K562 (cell line): Measurements from ENCODE around the gene RBFOX2. TPM values are rescaled to one million over a fixed set of nuclear protein-coding genes. Genes with fewer than 3 reads are reported as not detected.

Source experiments
- ATAC-seq: fragments of 200-7000 bp; cut with Tn5 transposase; 3 replicates; pipeline ENCODE4 v1.9.1; 2020; ENCODE audit warnings: moderate library complexity
- BruUV-seq: library from RNA; stranded (reverse); fragments of 400-500 nt; replicated peaks from 2 replicates; lab custom pipeline; 2021; lab: Mats Ljungman, UMichigan
- CTCF ChIA-PET: fragments of 300-600 bp; formaldehyde crosslinking; extraction: SDS; loops from one replicate; lab custom pipeline; 2021; ENCODE audit warnings: low intra/inter-chr PET ratio; lab: Yijun Ruan, JAX
- POLR2A ChIA-PET: fragments of 300-600, 350-650 bp; sonication (Branson Sonifier 250); formaldehyde crosslinking; extraction: SDS; loops from one replicate; lab custom pipeline; 2021; ENCODE audit warnings: antibody characterized with exemption, inconsistent platforms; lab: Yijun Ruan, JAX
- DNase-seq, 4 experiments: peaks; one replicate each; pipeline versions ENCODE4 v3.0.0 to v3.0.0-alpha.2; 2011 to 2018; ENCODE audit warnings: low spot score in 3 of 4, mixed read lengths in 3 of 4; ENCODE audit errors: extremely low read depth in 1 of 4
- FAIRE-seq: peaks from 2 replicates; lab custom pipeline; 2011; peaks lifted over from hg19 to GRCh38; lab: Jason Lieb, UNC
- H2AFZ ChIP-seq: 2 replicates; pipeline ENCODE4 v1.6.0; 2011; ENCODE audit warnings: low read depth, low read length, control low read depth, inconsistent platforms
- H3K27ac ChIP-seq: fragments of 200-600 bp; 3 replicates; pipeline ENCODE4 v1.8.0; 2011; ENCODE audit warnings: low read depth, mild to moderate bottlenecking, control low read depth, inconsistent platforms, low read length, moderate library complexity, mixed read lengths; ENCODE audit errors: extremely low read depth
- H3K27me3 ChIP-seq, 2 experiments: fragments of 300-600 bp in 1 of 2; 2 replicates in 1 of 2; 3 replicates in 1 of 2; pipeline versions ENCODE4 v1.6.0 to v1.8.0; 2011; ENCODE audit warnings: inconsistent platforms in 2 of 2, low read length in 2 of 2, mild to moderate bottlenecking in 1 of 2, mixed read lengths in 1 of 2, moderate library complexity in 1 of 2; ENCODE audit not compliant: control insufficient read depth in 2 of 2, insufficient read depth in 2 of 2
- H3K36me3 ChIP-seq: fragments of 300-600 bp; 3 replicates; pipeline ENCODE4 v1.8.0; 2011; ENCODE audit warnings: mild to moderate bottlenecking, low read length, inconsistent platforms; ENCODE audit not compliant: control insufficient read depth, insufficient read depth
- H3K4me1 ChIP-seq, 2 experiments: fragments of 200-600 bp in 1 of 2; replicated peaks in 1 of 2; 2 replicates in 1 of 2; 3 replicates in 1 of 2; pipeline versions ENCODE4 v1.5.1 to v1.8.0; 2011; ENCODE audit warnings: inconsistent platforms in 2 of 2, low read length in 2 of 2, mild to moderate bottlenecking in 1 of 2, mixed read lengths in 1 of 2, moderate library complexity in 1 of 2; ENCODE audit not compliant: control insufficient read depth in 2 of 2, insufficient read depth in 2 of 2
- H3K4me2 ChIP-seq: 2 replicates; pipeline ENCODE4 v1.6.1; 2011; ENCODE audit warnings: low read length, control low read depth, inconsistent platforms, mixed read lengths; ENCODE audit not compliant: insufficient read depth
- H3K4me3 ChIP-seq: fragments of 200-600 bp; sonication (generic), shearing (Covaris generic); 2 replicates; pipeline ENCODE4 v1.5.1; 2016; ENCODE audit warnings: control low read depth, inconsistent platforms
- H3K79me2 ChIP-seq: fragments of 200-600 bp; 3 replicates; pipeline ENCODE4 v1.8.0; 2011; ENCODE audit warnings: low read length, inconsistent platforms; ENCODE audit not compliant: control insufficient read depth, insufficient read depth
- H3K9ac ChIP-seq, 2 experiments: 2 replicates each; pipeline versions ENCODE4 v1.6.0 to v1.6.1; 2011; ENCODE audit warnings: low read depth in 2 of 2, low read length in 2 of 2, control low read depth in 1 of 2, inconsistent platforms in 1 of 2, mild to moderate bottlenecking in 1 of 2, mixed read lengths in 1 of 2; ENCODE audit not compliant: insufficient read depth in 1 of 2
- H3K9me1 ChIP-seq: one replicate; pipeline ENCODE4 v1.6.0; 2011; ENCODE audit warnings: inconsistent platforms, mild to moderate bottlenecking, low read length, moderate library complexity; ENCODE audit not compliant: control insufficient read depth, insufficient read depth
- H3K9me3 ChIP-seq: replicated peaks from 2 replicates; pipeline ENCODE4 v1.5.1; 2011; ENCODE audit warnings: low read depth, low read length, inconsistent platforms; ENCODE audit not compliant: control insufficient read depth, insufficient read depth
- H4K20me1 ChIP-seq: replicated peaks from 2 replicates; pipeline ENCODE4 v1.6.1; 2011; ENCODE audit warnings: low read length, inconsistent platforms, mixed read lengths; ENCODE audit not compliant: control insufficient read depth, insufficient read depth
- CBFB ChIP-seq: sonication (generic); formaldehyde crosslinking; IDR thresholded peaks from 2 replicates; pipeline ENCODE4 v1.4.0; 2020; ENCODE audit warnings: mild to moderate bottlenecking, missing genetic modification reagents
- CCNT2 ChIP-seq: IDR thresholded peaks from 2 replicates; pipeline ENCODE4 v1.6.1; 2011; ENCODE audit warnings: borderline replicate concordance, low read depth, mild to moderate bottlenecking, moderate library complexity, mixed read lengths, low read length; ENCODE audit not compliant: insufficient read length; ENCODE audit errors: extremely low read depth
- DPF2 ChIP-seq: fragments of 450-650 bp; IDR thresholded peaks from 2 replicates; pipeline ENCODE4 v1.6.1; 2016
- NFATC3 ChIP-seq: fragments of 450-650 bp; IDR thresholded peaks from 2 replicates; pipeline ENCODE4 v1.6.1; 2017; ENCODE audit warnings: mild to moderate bottlenecking
- NR2C1 ChIP-seq, 2 experiments: fragments of 450-650 bp; IDR thresholded peaks; 2 replicates each; pipeline ENCODE4 v1.6.1; 2017; ENCODE audit warnings: mild to moderate bottlenecking in 2 of 2, antibody characterized with exemption in 1 of 2, inconsistent platforms in 1 of 2, missing compliant biosample characterization in 1 of 2, missing genetic modification characterization in 1 of 2
- STAT5A ChIP-seq: IDR thresholded peaks from 2 replicates; pipeline ENCODE4 v1.6.1; 2012; ENCODE audit warnings: low read length, inconsistent platforms, borderline replicate concordance
- ZFPM2 ChIP-seq: fragments of 250-450 bp; sonication (Bioruptor Pico); IDR thresholded peaks from 2 replicates; pipeline ENCODE4 v1.5.1; 2022; ENCODE audit warnings: mild to moderate bottlenecking
- ZNF253 ChIP-seq: fragments of 250-450 bp; sonication (Bioruptor Pico); conservative IDR thresholded peaks from 2 replicates; pipeline ENCODE4 v1.6.1; 2021; ENCODE audit warnings: mild to moderate bottlenecking
- ZNF699 ChIP-seq: fragments of 250-450 bp; sonication (Bioruptor Pico); IDR thresholded peaks from 2 replicates; pipeline ENCODE4 v1.8.0; 2021; ENCODE audit warnings: mild to moderate bottlenecking, moderate library complexity; ENCODE audit not compliant: insufficient replicate concordance
- WGBS: fragments of 100-300 bp; shearing (Covaris generic); methylation state at CpG from one replicate; pipeline ENCODE4 v1.1.6; 2016; ENCODE audit warnings: low coverage, mixed read lengths; ENCODE audit not compliant: insufficient coverage; ENCODE audit errors: missing lambda C conversion rate; 5-methylcytosine and 5-hydroxymethylcytosine counted together
- in situ Hi-C: fragments of 300-500 bp; cut with MboI; formaldehyde crosslinking; loops from 4 replicates; pipeline ENCODE4 v1.15.0; 2018; ENCODE audit warnings: inconsistent platforms, mixed read lengths
- intact Hi-C: fragments of 100-400 bp; cut with micrococcal nuclease; formaldehyde crosslinking; loops from 2 replicates; pipeline ENCODE4 v1.14.2; 2022
- polyA plus RNA-seq, 8 experiments: library from polyadenylated mRNA; depleted of rRNA in 4 of 8; stranded (reverse) in 5 of 8; unstranded in 3 of 8; fragments of >200 nt; fragmentation: Nextera tagmentation in 2 of 8; fragmentation: Illumina TruSeq in 1 of 8; extraction: Ambion mirVana in 2 of 8; extraction: Trizol in 1 of 8; gene quantifications; 2 replicates each; pipeline versions ENCODE4 v1.2.1 to v1.2.3, GENCODE V29; 2011 to 2014; ENCODE audit warnings: inconsistent platforms in 1 of 8, missing spikeins in 1 of 8
- total RNA-seq, 7 experiments: library from RNA; depleted of rRNA in 6 of 7; stranded (reverse); fragments of >200 nt in 6 of 7; fragmentation: Illumina TruSeq in 2 of 7; extraction: Trizol in 2 of 7; gene quantifications; 2 replicates each; pipeline versions ENCODE4 v1.2.1 to v1.2.3, GENCODE V29; 2011 to 2021; ENCODE audit warnings: low replicate concordance in 1 of 7
- TF ChIP-seq, protein P1 (sequence below): fragments of 450-650 bp; formaldehyde crosslinking; IDR thresholded peaks from 2 replicates; pipeline ENCODE4 v1.4.0; 2020; ENCODE audit warnings: mild to moderate bottlenecking
- TF ChIP-seq, protein P2 (sequence below): fragments of 250-450 bp; sonication (Bioruptor Pico); IDR thresholded peaks from 2 replicates; pipeline ENCODE4 v1.5.0; 2021
- TF ChIP-seq, protein P3 (sequence below): fragments of 450-650 bp; IDR thresholded peaks from 2 replicates; pipeline ENCODE4 v1.6.1; 2016; ENCODE audit warnings: low read depth, mild to moderate bottlenecking, moderate library complexity
- TF ChIP-seq, protein P4 (sequence below): fragments of 250-450 bp; sonication (Bioruptor Pico); IDR thresholded peaks from 2 replicates; pipeline ENCODE4 v1.4.0; 2020

RBFOX2 gene
- total and polyA plus RNA-seq, 9 of the 15 experiments (the other 6 are each of a cell fraction or from before 2014, with no cell fraction given), result 5.8 to 24.8 (median 14.2) TPM

DNA sequence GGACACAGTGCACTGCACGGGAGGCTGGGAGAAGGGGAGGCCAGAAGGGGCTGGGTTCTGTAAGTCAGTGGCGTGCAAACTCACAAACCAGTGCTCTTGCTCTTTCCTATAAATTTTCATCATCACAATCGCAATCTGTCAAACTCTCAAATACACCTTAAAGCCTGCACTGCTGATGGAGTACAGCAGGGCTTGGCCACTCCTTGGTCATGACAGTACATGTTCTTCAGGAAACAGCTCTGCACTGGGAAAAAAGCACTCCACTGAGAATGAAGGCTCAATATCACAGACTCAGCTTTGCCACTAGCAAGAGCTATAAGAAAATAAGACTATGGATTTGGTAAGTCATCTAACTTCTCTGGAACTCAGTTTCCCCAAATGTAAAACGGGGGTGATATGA lies 111.0 kb downstream of the RBFOX2 start:
- Histone ChIP-seq H3K4me2 (no peak overlapping the region), H3K4me1 (peaks cover 0 to 13% of the 10 kb centered on the region in 2 experiments; a peak in 2 of 5 replicates), H3K27ac (no peak overlapping the region), H3K4me3 (no peak overlapping the region), H3K36me3 (no peaks in the 10 kb centered on the region), H4K20me1 (no peaks in the 10 kb centered on the region), H3K79me2 (peaks cover 9% of the 10 kb centered on the region; the same call in 2 of the 3 replicates), H2AFZ (no peak overlapping the region), H3K9me3 (no peaks in the 10 kb centered on the region), H3K9me1 (no peaks in the 10 kb centered on the region), H3K9ac (no peak overlapping the region), H3K27me3 (no peaks in the 10 kb centered on the region)
- no peak for FAIRE-seq
- in situ Hi-C loops (no loop called here), intact Hi-C loops (loop anchor here (10.0 kb wide), 1 partner anchor 73 kb away; no protein-coding TSS in a partner anchor)
- ChIA-PET POLR2A (no interaction called here), CTCF (no interaction called here)
- WGBS, result 65% methylated on average over 2 of the region's 4 CpGs
- no TSS peak for BruUV-seq
- no peak for DNase-seq
- ATAC-seq, result no peak
- TF ChIP-seq NR2C1 (IDR thresholded peaks at IDR 0.05) (no peak), NR2C1 (tag; IDR thresholded peaks at IDR 0.05) (no peak), CCNT2 (no peak), ZFPM2 (CRISPR knock-in tag) (no peak), CBFB (no peak), DPF2 (no peak), STAT5A (no peak), NFATC3 (no peak), ZNF699 (no peak), ZNF253 (CRISPR knock-in tag) (no peak)
- TF ChIP-seq, protein P1, sequence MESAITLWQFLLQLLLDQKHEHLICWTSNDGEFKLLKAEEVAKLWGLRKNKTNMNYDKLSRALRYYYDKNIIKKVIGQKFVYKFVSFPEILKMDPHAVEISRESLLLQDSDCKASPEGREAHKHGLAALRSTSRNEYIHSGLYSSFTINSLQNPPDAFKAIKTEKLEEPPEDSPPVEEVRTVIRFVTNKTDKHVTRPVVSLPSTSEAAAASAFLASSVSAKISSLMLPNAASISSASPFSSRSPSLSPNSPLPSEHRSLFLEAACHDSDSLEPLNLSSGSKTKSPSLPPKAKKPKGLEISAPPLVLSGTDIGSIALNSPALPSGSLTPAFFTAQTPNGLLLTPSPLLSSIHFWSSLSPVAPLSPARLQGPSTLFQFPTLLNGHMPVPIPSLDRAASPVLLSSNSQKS, result no peak
- TF ChIP-seq, protein P2, sequence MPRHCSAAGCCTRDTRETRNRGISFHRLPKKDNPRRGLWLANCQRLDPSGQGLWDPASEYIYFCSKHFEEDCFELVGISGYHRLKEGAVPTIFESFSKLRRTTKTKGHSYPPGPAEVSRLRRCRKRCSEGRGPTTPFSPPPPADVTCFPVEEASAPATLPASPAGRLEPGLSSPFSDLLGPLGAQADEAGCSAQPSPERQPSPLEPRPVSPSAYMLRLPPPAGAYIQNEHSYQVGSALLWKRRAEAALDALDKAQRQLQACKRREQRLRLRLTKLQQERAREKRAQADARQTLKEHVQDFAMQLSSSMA, result no peak
- TF ChIP-seq, protein P3, sequence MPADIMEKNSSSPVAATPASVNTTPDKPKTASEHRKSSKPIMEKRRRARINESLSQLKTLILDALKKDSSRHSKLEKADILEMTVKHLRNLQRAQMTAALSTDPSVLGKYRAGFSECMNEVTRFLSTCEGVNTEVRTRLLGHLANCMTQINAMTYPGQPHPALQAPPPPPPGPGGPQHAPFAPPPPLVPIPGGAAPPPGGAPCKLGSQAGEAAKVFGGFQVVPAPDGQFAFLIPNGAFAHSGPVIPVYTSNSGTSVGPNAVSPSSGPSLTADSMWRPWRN, result no peak
- TF ChIP-seq, protein P4, sequence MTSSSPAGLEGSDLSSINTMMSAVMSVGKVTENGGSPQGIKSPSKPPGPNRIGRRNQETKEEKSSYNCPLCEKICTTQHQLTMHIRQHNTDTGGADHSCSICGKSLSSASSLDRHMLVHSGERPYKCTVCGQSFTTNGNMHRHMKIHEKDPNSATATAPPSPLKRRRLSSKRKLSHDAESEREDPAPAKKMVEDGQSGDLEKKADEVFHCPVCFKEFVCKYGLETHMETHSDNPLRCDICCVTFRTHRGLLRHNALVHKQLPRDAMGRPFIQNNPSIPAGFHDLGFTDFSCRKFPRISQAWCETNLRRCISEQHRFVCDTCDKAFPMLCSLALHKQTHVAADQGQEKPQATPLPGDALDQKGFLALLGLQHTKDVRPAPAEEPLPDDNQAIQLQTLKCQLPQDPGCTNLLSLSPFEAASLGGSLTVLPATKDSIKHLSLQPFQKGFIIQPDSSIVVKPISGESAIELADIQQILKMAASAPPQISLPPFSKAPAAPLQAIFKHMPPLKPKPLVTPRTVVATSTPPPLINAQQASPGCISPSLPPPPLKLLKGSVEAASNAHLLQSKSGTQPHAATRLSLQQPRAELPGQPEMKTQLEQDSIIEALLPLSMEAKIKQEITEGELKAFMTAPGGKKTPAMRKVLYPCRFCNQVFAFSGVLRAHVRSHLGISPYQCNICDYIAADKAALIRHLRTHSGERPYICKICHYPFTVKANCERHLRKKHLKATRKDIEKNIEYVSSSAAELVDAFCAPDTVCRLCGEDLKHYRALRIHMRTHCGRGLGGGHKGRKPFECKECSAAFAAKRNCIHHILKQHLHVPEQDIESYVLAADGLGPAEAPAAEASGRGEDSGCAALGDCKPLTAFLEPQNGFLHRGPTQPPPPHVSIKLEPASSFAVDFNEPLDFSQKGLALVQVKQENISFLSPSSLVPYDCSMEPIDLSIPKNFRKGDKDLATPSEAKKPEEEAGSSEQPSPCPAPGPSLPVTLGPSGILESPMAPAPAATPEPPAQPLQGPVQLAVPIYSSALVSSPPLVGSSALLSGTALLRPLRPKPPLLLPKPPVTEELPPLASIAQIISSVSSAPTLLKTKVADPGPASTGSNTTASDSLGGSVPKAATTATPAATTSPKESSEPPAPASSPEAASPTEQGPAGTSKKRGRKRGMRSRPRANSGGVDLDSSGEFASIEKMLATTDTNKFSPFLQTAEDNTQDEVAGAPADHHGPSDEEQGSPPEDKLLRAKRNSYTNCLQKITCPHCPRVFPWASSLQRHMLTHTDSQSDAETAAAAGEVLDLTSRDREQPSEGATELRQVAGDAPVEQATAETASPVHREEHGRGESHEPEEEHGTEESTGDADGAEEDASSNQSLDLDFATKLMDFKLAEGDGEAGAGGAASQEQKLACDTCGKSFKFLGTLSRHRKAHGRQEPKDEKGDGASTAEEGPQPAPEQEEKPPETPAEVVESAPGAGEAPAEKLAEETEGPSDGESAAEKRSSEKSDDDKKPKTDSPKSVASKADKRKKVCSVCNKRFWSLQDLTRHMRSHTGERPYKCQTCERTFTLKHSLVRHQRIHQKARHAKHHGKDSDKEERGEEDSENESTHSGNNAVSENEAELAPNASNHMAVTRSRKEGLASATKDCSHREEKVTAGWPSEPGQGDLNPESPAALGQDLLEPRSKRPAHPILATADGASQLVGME (CRISPR knock-in tag), result no peak
